ENCODE results near the gene PPFIBP1.

- no peak for TF ChIP-seq EZH2 (IDR thresholded peaks at IDR 0.05)
- TF ChIP-seq FOXP2 (optimal IDR thresholded peaks at IDR 0.05; ENCODE audit: control extremely low read depth, extremely low read length, insufficient read depth), result no peak
- no peak for TF ChIP-seq POLR2AphosphoS5 (IDR thresholded peaks at IDR 0.05; ENCODE audit: borderline replicate concordance, low read depth, low read length)
Measured at GRCh38 chr12:27542628-27543027, 18.6 kb downstream of the PPFIBP1 start.

All from SK-N-MC (cell line).